HG03280 (cell line): ENCODE results near the gene AOPEP.

Experiments used
- ATAC-seq: cut with Tn5 transposase; IDR thresholded peaks from one replicate; pipeline ENCODE4 v1.9.1; 2021; ENCODE audit warnings: mild to moderate bottlenecking, moderate library complexity; ENCODE audit not compliant: unreplicated experiment

Gene AOPEP

DNA sequence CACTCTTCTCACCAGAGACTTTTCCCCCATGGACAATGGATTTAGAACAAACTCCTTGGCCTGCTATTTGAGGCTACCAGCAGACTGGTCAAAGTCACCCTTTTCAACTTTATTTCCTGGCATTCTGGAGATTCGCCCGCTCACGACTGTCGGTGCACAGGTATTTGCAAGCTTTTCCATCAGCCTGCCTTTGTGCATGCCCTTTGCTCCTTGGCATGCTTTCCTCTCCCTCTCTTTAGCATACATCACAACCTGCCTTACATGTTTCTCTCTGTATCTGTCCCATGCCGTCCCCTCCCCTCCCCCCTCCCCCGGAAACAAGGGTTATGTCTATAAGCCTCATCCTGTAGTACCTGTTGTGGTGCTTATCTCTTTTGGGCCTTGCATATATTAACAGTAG is 257.1 kb downstream of the AOPEP start:
- ATAC-seq, result no peak

DNA sequence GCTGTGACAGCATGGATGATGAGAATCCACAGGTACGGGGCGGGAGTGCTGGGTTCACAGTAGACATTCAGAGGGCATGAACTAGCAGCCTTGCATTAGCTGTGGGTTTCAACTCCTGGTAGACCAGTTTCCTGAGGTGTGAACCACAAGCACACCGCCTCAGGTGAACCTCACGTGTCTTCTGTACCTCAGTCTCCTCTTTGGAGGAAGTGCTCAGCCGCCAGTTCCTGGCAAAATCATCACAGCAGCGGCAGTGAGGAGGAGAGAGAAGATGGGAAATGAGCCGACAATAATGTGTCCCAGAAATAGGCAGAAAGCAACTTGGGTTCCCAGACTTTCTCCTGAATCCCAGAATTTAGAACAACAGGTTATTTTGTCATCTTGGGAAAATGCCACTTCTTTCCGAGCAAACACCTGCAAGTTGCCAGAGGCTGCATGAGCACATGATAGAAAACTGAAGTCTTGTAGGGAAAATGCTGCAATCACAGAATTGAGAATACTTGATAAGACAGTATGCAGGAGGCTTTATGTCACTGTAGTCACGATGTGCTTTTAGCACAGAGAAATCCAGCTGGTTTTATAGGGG is 258.5 kb downstream of the AOPEP start:
- ATAC-seq, result no peak

DNA sequence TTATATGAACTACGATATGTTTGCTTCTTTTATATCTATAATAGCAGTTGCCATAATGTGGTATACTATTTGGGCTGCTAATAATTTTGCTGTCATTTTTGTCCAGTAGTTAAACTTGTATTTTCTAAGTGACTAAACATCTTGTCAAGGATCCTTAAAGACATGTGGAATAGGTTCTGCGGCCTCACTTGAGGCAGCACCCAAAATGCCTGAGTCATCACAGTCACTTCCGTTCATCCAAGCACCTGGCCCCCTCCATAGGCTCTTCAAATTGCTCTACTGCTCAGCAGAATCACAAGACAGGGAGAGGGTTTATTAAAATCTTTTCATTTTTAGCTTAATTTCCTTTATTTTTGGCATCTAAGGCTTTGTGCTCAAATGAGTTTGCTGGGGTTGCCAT is 259.1 kb downstream of the AOPEP start:
- ATAC-seq, result no peak

DNA sequence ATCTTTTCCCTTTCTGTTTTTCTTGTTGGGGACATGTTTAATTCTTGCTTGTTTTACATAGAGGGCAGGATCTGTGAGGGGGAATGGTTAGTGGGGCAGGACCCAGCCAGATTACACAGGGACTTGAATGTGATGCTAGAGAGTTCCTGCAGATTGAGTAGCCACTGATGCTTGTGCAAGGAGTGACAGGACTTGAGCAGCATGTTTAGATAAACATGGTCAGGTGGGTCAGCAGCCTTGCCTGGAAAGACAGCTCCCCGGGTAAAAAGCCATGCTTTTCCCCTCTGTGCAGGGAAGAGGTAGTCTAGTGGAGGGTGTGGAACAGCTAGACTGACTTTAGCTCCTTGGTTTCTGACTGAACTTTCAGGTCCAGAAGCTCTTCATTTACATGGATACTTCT is 261.2 kb downstream of the AOPEP start:
- no peak for ATAC-seq

DNA sequence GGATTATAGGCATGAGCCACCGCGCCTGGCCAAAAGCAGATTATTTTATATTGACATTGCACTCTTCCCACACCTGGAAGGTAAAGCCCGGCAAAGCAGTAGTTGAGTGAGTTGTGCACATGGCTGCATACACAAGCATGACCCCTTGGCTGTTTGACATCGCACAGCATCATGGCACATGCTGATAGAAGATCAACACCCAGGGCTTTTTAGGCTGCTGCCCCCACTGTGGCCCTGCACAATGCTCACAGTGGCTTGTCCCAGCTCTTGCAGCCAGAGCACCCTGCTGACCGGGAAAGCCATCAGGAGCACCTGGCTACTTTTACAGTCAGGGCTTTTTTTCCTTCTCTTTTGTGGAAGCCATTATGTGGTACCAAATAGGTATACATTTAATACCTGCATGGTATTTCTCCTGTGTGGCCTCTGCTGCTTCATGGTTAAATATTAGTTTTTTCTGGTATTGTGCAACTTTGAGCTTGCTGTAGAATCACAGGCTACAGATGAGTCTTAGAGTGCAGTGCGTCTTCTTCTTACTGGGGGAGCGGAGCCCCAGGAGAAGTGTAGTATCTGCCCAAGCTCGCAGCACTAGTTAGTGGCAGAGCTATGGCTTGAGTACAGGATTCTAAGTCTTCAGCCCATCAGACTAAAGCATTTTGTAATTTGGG is 264.5 kb downstream of the AOPEP start:
- ATAC-seq, result no peak

DNA sequence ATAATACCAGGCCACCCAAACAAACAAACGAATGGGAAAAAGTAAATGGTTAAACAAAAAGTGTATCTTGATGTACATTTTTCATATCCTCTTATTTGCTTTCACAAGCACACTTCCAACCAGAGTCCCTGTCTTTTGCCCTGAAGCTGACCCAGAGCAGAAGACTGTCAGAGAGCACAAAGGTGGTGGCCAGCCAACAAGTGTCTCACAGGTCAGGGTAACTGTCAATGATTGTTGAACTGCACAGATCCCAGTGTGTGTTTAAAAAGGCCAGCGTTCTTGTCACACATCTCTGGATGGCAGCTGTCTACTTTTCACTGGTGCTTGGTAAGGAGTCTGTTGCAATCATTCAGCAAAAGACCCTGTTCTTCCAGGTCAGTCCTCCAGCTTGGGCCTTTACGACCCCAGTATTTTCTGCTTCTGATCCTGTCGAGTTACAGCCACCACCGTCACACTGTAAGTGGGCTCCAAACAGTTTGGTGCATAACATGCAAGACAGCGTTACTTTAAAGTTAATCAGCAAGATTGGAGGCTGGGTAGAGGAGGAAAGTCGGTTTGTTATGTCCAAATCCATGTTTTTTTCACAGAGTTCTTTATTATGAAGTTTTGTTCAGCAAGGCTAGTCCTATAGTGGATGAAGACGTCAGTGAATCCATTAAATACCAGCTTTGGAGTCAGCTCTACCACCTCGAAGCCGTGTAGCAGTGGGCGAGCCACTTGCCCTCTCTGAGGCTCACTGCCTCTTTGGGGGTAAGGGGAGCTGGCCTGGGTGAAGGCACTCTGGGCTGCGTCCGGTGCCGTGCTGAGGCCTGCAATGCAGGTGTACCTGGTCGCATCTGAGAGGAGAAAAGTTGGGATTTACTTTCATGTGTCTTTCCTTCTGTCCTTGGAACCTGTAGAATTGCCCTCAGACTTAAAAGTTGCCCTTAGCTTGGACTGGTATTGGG is 265.7 kb downstream of the AOPEP start:
- no peak for ATAC-seq

DNA sequence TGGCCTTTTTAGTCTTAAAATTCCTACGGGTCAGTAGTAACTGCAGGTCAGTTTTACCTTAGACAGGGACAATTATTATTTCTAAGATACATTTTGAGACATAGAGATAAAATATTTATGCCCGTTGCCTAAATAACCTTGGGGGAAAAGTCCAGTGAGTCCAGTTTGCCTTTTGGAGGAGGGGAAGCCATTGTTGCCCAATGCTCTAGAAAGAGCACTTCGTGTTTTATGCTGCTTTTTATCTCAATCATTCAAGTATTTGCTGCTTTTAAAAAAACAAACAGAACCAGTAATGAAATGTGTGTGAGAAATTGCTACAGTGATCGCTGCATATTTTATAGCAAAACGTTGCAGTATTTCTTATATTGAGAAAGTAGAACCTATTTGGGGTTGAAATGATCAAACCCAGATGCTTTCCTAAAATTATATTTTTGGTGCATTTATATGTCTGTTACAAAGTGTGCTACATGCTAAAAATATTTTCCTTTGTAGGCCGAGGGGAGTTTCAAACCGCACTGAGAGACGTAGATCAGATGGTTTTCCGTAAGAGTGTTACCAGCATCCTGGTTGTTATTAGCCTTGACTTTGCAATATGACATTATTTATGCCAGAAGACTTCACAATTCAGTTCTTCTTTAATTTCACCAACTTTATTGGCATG is 266.8 kb downstream of the AOPEP start:
- ATAC-seq, result no peak

DNA sequence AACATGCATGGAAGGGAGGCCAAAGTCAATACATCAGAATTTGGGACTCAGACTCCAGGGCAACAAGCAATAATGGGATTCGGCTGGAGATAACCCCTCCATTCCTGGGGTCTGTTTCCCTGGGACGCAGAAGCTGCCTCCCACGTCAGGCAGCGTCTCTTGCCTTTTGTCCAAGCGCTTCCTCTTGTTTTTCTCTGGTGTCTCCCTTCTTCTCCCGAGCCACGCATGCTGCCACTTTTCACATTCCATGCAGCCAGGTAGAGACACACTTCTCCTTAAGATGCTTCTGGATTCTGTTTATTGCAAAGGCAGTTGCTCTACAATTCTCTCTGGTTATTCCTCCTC is 267.3 kb downstream of the AOPEP start:
- no peak for ATAC-seq

DNA sequence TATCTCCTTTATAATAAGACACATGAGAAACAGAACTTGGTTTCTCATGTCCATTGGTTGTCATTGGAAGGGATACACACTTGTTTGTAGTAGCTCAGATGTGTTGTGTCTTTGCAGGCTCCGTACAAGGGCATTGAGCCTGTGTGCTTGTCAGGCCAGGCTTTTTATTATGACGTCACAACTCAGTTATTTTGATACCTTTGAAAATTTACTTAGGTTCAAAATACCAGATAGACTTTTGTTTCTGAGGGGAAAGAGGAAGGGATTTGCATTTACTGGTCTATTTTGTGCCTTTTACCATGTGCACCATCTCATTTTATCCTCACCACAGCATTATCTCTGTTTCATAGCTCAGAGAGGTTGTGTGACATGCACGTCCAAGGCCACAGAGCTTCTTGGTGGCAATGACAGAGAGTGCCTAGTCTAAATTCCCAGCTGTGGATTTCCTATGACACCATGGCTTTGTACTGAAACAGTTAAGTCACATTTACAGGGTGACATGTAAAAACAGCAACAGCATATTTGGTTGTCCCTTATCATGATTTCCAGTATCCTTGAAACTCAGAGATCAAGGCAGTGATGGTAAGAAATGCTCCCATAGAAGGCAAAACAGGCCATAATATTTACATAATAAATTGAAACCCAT is 268.7 kb downstream of the AOPEP start:
- no peak for ATAC-seq

DNA sequence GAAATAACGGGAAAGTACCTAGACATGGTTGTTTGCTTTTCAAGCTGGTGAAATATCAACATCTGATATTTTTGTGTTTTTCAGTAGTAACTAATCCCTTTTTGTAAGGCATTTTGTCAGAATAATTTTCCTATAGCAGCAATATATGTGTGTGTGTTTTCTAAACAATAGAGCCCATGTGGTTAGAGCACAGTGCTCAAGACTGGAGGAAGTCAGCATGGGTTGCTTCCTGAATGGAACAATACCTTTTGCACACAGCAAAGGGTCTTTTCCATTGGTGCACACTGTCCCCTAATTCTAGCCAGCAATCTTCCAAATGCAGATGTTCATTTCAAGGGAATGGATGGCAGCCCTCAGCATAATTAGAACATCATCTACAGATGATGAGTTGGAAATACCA is 270.1 kb downstream of the AOPEP start:
- ATAC-seq, result no peak

DNA sequence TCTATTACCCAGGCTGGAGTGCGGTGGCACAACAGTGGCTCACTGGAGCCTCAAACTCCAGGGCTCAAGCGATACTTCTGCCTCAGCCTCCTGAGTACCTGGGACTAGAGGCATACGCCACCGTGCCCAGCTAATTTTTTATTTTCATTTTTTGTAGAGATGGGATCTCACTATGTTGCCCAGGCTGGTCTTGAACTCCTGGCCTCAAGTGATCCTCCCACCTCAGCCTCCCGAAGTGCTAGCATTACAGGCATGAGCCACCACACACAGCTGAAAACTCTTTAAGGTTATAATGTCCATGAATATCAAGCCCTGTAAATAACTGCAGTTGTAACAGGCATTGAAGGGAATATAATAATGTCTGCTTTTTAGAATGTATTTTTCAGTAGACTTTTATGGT is 271.2 kb downstream of the AOPEP start:
- no peak for ATAC-seq

DNA sequence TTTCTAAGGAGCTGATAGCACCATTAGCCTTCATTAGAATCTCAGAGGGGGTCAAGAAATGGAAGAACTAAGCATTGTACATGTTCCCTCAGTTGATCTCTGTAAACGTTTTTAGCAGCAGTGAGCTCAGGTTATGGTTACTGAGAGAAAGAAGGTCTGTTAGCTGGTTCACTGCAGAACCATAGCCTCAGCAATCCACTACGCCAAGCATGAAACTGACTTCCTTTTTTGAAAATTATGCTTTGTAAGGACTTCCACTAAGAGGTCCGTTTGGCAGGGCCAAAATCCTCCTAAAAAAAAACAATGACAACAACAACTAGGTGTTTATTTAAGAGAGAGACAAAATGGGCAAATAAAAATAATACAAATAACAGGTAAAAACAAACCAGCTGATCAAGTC is 273.3 kb downstream of the AOPEP start:
- ATAC-seq, result no peak

DNA sequence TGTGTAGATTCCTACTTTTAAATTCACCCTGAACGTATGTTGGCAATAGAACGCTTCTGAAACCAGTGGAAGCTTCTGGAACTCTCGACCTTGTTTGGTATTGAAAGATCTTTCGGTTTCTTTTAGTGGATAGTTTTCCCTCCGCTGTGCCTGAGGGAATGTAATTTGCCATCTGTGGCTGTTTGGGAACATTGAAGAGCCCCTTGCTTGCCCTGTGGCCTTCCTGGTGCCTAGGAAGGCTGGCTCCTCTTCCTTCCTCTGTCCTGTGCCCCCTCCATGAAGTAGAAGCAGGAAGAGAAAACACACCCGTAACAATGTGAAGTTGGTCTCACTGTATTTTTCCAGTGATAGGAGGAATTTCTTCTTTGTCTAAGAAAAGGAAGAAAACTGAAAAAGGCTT is 274.3 kb downstream of the AOPEP start:
- ATAC-seq, result no peak

DNA sequence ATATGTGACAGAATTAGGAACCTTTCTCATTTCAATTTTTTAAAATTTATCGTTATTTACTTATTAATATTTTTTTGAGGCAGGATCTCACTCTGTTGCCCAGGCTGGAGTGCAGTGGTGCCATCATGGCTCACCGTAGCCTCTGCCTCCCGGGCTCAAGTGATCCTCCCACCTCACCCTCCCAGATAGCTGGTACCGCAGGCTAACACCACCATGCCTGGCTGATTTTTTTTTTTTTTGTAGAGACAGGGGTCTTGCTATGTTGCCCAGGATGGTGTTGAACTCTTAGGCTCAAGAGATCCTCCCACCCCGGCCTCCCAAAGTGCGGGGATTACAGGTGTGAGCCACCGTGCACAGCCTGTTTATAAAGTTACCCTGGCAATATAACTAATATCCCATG is 275.2 kb downstream of the AOPEP start:
- no peak for ATAC-seq

DNA sequence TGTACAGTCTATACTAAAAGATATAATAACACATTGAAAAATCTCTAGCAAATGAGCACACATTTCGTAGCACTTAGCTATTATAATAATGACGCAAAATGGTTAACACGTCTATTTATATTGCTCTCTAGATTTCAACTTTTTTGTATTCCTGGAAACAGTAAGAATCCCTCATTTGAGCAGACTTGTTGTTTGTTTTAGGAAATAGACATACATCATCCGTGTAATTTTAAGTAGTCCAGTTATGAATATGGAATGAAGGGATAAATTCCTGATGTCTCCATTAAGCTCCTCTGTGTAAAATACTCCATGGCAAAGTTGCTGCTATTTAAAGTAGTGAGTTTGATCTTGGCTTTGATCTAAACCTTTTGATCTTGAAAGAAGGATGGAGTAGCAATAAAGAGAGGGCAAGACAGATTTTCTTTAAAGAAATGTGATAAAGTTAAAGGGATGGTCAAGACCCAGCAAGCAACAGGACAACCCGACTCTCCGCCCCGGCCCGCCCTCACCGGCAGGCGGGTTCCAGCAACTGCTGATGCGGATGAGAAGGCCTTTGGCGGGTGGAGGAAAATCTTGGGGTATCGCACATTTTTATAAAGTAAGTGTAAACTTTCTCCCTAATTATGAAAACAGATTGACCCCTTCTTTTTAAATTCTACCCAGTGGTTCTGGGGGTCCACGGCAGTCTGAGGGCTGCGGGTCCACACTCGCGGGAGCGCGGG is 277.4 kb downstream of the AOPEP start:
- ATAC-seq, result no peak

DNA sequence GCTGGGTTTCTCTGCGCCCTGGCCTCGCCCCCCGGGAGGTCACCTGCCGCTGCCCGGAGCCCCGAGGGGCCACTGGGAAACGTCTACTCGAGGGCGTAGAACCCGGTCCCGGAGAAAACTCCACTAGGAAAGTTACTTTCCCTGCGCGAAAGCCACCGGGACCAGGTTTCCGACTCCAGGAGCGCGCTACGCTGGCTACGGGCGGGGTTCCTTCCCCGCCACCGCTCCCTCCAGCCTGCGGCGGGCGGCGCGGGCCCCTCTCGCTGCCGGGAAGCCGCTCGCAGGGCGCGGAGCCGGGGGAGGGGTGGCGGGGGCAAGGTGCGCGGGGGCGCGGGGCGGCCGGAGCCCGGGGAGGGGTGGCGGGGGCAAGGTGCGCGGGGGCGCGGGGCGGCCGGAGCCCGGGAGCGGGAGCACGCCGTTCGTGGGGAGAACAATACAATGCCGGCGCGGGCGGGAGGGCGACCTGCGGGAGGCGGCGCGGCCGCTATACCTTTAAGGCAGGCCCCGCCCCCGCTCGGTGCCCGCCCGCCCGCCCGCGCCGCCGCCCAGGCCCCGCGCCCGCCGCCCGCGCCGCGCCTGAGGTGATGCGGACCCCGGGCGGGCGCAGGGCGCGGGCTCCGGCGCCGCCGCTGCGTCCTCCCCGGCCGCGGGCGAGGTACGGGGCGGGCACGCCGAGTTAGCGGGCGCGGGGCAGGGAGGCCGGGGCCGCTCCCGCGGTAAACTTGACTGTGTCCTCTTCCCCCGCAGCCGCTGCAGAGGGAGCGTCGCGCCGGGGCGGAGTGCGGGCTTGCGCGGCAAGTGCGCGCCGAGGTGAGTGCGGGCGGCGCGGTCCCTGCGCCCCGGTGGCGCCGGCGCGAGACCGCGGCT is 278.1 kb downstream of the AOPEP start:
- ATAC-seq, result no peak

DNA sequence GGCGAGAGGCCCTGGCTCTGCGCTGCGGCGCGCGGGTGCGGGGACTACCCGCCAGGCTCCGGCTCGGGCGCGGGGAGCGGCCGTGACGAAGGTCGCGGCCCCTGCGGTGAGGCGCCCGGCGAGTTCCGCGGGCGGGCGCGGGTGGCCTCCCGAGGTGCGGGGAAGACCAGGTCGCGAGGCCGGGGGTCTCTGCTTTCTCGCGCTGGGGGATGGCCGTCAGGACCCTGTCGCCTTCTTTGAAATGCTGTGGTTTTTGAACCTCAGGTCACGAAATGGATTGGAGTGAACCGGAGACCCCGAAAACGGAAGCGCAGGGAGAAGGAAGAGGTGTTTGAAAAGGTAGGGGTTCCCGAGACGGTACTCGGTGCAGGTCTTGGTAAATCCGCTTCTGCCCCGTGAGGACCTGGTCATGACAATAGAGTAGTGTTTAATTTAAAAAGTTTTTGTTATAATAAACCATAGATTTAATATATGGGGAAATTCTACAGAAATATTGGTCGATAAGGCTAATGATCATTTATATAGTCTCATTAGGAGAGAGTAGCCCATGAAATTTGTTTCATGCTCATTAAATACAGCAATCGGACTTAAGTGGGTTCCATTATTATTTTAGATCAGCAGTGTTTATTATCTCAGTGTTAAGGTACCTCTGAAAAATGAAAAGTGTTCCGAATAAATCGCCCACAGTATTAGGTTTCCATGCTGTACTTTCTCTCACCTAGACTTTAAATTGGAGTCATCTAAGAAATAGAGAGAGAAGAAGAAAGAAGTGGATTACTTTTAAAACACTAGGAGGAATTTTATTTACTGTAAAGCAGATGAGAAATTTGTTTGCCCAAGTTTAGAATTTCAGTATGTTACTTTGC is 279.0 kb downstream of the AOPEP start:
- ATAC-seq, result no peak

DNA sequence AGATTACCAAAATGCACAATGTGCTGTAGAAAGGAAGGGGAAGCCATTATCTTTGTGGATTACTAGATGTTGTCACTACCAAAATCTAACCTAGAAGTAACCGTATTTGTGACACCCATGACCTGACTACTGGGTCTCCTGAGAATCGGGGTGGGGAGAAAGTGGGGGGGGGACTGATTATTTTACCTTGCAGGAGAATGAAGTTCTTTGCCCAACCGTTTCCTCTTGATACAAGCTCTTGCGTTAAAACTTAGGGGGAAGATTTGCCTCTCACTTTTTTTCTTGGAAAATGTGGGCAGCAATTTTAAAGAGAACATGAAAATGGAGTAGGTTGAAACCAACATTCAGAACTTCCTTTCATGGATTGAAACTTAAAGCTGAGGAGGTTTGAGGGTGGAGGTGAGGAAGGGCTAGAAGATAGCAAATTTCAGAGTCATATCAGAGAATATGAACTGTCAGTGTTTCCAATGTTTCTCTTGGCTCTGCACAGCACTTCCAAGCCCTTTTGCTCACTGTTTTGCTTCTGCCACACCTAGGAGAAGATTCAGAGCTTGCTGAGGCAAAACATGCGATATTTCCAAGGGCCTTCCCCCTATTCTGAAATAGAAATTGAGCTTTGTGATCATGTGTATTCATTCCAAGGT is 280.8 kb downstream of the AOPEP start:
- ATAC-seq, result no peak
